HCT116 (cell line): ENCODE measurements around the gene MANSC4. TPM values are rescaled to one million over a fixed set of nuclear protein-coding genes. Genes with fewer than 3 reads are reported as not detected.

Experiments used
- ATAC-seq: fragments of 200-7000 bp; cut with Tn5 transposase; 2 replicates; pipeline ENCODE4 v1.9.1; 2020; ENCODE audit warnings: mild to moderate bottlenecking, moderate library complexity
- BruUV-seq: library from RNA; stranded (reverse); fragments of 400-500 nt; replicated peaks from 2 replicates; lab custom pipeline; 2021; lab: Mats Ljungman, UMichigan
- CTCF ChIA-PET: fragments of 300-600 bp; sonication (Branson Sonifier 250); formaldehyde crosslinking; loops from one replicate; lab custom pipeline; 2021; ENCODE audit warnings: antibody characterized with exemption; lab: Charles Lee
- POLR2A ChIA-PET: fragments of 300-600, 350-600 bp; sonication (Branson Sonifier 250); formaldehyde crosslinking; loops from one replicate; lab custom pipeline; 2021; ENCODE audit warnings: antibody characterized with exemption; lab: Charles Lee
- RAD21 ChIA-PET, 2 experiments: fragments of 300-600 bp; sonication (Branson Sonifier 250); formaldehyde crosslinking; loops; one replicate each; lab custom pipeline; 2023; ENCODE audit warnings: low total read pairs in 2 of 2; ENCODE audit not compliant: uncharacterized antibody in 2 of 2, unreplicated experiment in 2 of 2, low non-redundant PET in 1 of 2; lab: Charles Lee
- DNase-seq: peaks from one replicate; pipeline ENCODE4 v3.0.0-alpha.2; 2010; ENCODE audit warnings: low read depth, low spot score
- H2AFZ ChIP-seq: fragments of 200-600 bp; shearing (Covaris generic), sonication (generic); 2 replicates; pipeline ENCODE4 v1.6.1; 2017; ENCODE audit warnings: low read depth, mixed run types, mixed read lengths, antibody characterized with exemption, low read length; ENCODE audit not compliant: poor library complexity, severe bottlenecking
- H3K27ac ChIP-seq: 2 replicates; pipeline ENCODE4 v1.5.1; 2012; ENCODE audit warnings: low read depth, low read length
- H3K27me3 ChIP-seq: fragments of 200-600 bp; sonication (generic); 2 replicates; pipeline ENCODE4 v1.6.1; 2016; ENCODE audit warnings: mixed run types, low read length, mixed read lengths; ENCODE audit not compliant: insufficient read depth
- H3K36me3 ChIP-seq, 2 experiments: fragments of 200-500 bp in 1 of 2; fragments of 200-600 bp in 1 of 2; sonication (Bioruptor generic) in 1 of 2; sonication (generic) in 1 of 2; 2 replicates each; pipeline versions ENCODE4 v1.5.1 to v1.6.1; 2014 to 2016; ENCODE audit warnings: low read length in 2 of 2, inconsistent platforms in 1 of 2, mixed read lengths in 1 of 2, mixed run types in 1 of 2; ENCODE audit not compliant: insufficient read depth in 2 of 2, control insufficient read depth in 1 of 2
- H3K4me1 ChIP-seq, 2 experiments: fragments of 200-600 bp in 1 of 2; sonication (generic) in 1 of 2; 2 replicates each; pipeline versions ENCODE4 v1.5.1 to v1.6.1; 2012 to 2017; ENCODE audit warnings: low read length in 2 of 2, inconsistent platforms in 1 of 2, mild to moderate bottlenecking in 1 of 2, mixed read lengths in 1 of 2, mixed run types in 1 of 2, moderate library complexity in 1 of 2; ENCODE audit not compliant: insufficient read depth in 2 of 2, control insufficient read depth in 1 of 2
- H3K4me2 ChIP-seq: fragments of 200-600 bp; sonication (generic); 2 replicates; pipeline ENCODE4 v1.6.1; 2017; ENCODE audit warnings: mixed run types, low read length, mixed read lengths
- H3K4me3 ChIP-seq, 2 experiments: fragments of 200-600 bp in 1 of 2; sonication (generic) in 1 of 2; replicated peaks in 1 of 2; 2 replicates each; pipeline ENCODE4 v1.5.1; 2011 to 2016; ENCODE audit warnings: low read length in 2 of 2, control low read depth in 1 of 2, low read depth in 1 of 2, mild to moderate bottlenecking in 1 of 2, mixed read lengths in 1 of 2, mixed run types in 1 of 2
- H3K79me2 ChIP-seq: fragments of 200-600 bp; sonication (generic); 2 replicates; pipeline ENCODE4 v1.6.1; 2017; ENCODE audit warnings: mild to moderate bottlenecking, mixed run types, low read length, moderate library complexity, mixed read lengths; ENCODE audit not compliant: insufficient read depth
- H3K9ac ChIP-seq: fragments of 200-600 bp; sonication (generic); 2 replicates; pipeline ENCODE4 v1.6.1; 2016; ENCODE audit warnings: low read length, mixed read lengths
- H3K9me2 ChIP-seq: fragments of 200-600 bp; sonication (generic), shearing (Covaris generic); 2 replicates; pipeline ENCODE4 v1.6.1; 2017; ENCODE audit warnings: mixed run types, mild to moderate bottlenecking, moderate library complexity; ENCODE audit not compliant: insufficient read depth
- H3K9me3 ChIP-seq, 2 experiments: fragments of 200-500 bp in 1 of 2; fragments of 200-600 bp in 1 of 2; sonication (Bioruptor generic) in 1 of 2; sonication (generic) in 1 of 2; 2 replicates each; pipeline ENCODE4 v1.6.1; 2014 to 2017; ENCODE audit warnings: low read length in 2 of 2, mixed read lengths in 2 of 2, inconsistent platforms in 1 of 2, low read depth in 1 of 2, mild to moderate bottlenecking in 1 of 2, mixed run types in 1 of 2, moderate library complexity in 1 of 2; ENCODE audit not compliant: control insufficient read depth in 1 of 2, insufficient read depth in 1 of 2
- H4K20me1 ChIP-seq: fragments of 200-600 bp; sonication (generic), shearing (Covaris generic); 2 replicates; pipeline ENCODE4 v1.6.1; 2017; ENCODE audit warnings: mixed run types, mild to moderate bottlenecking, moderate library complexity; ENCODE audit not compliant: insufficient read depth
- CBX3 ChIP-seq: IDR thresholded peaks from 2 replicates; pipeline ENCODE4 v1.6.1; 2012; ENCODE audit warnings: low read depth
- CEBPB ChIP-seq: IDR thresholded peaks from 2 replicates; pipeline ENCODE4 v1.6.1; 2012; ENCODE audit warnings: low read depth
- EGR1 ChIP-seq: IDR thresholded peaks from 2 replicates; pipeline ENCODE4 v1.6.1; 2012; ENCODE audit warnings: low read depth
- ELF1 ChIP-seq: IDR thresholded peaks from 2 replicates; pipeline ENCODE4 v1.6.1; 2012; ENCODE audit warnings: low read depth, borderline replicate concordance
- EZH2 ChIP-seq: fragments of 200-600 bp; sonication (generic); IDR thresholded peaks from 2 replicates; pipeline ENCODE4 v1.6.1; 2017; ENCODE audit warnings: antibody characterized with exemption, mixed run types
- FOSL1 ChIP-seq: IDR thresholded peaks from 2 replicates; pipeline ENCODE4 v1.6.1; 2012; ENCODE audit warnings: low read depth
- JUND ChIP-seq: IDR thresholded peaks from 2 replicates; pipeline ENCODE4 v1.6.1; 2012
- POLR2A ChIP-seq: IDR thresholded peaks from 2 replicates; pipeline ENCODE4 v1.7.0; 2011; ENCODE audit warnings: borderline replicate concordance; ENCODE audit not compliant: insufficient read depth, insufficient read length; ENCODE audit errors: extremely low read depth
- POLR2AphosphoS5 ChIP-seq: IDR thresholded peaks from 2 replicates; pipeline ENCODE4 v1.6.1; 2011; ENCODE audit warnings: mild to moderate bottlenecking, low read depth, low read length, moderate library complexity
- SIN3A ChIP-seq: IDR thresholded peaks from 2 replicates; pipeline ENCODE4 v1.6.1; 2012; ENCODE audit warnings: low read depth
- SP1 ChIP-seq: IDR thresholded peaks from 2 replicates; pipeline ENCODE4 v1.6.1; 2012; ENCODE audit warnings: low read depth
- TCF7L2 ChIP-seq: IDR thresholded peaks from 2 replicates; pipeline ENCODE4 v1.7.0; 2011; ENCODE audit warnings: borderline replicate concordance, inconsistent platforms; ENCODE audit not compliant: insufficient read depth, insufficient read length; ENCODE audit errors: extremely low read depth
- ZFX ChIP-seq: fragments of 450-650 bp; IDR thresholded peaks from 2 replicates; pipeline ENCODE4 v1.6.1; 2017
- ZNF274 ChIP-seq: fragments of 200-500 bp; sonication (Bioruptor generic); IDR thresholded peaks from 2 replicates; pipeline ENCODE4 v1.6.1; 2014; ENCODE audit warnings: mild to moderate bottlenecking, low read depth, low read length, inconsistent platforms
- intact Hi-C: fragments of 100-400 bp; cut with micrococcal nuclease; formaldehyde crosslinking; loops from 2 replicates; pipeline ENCODE4 v1.10.0; 2022
- total RNA-seq: library from RNA; stranded (reverse); gene quantifications from one replicate; pipeline ENCODE4 v1.2.1, GENCODE V29; 2021; ENCODE audit not compliant: unreplicated experiment
- TF ChIP-seq, protein P1 (sequence below): IDR thresholded peaks from 2 replicates; pipeline ENCODE4 v1.6.1; 2012
- TF ChIP-seq, protein P2 (sequence below): IDR thresholded peaks from 2 replicates; pipeline ENCODE4 v1.6.1; 2012; ENCODE audit warnings: low read depth

Gene MANSC4
- total RNA-seq, 1 experiment from 2014 or later, result not detected

GRCh38 chr12:27814851-27815591 is 35.0 kb upstream of the MANSC4 start:
- H3K4me1 ChIP-seq, result no peaks in the 10 kb centered on the region
- no peak overlapping the region for H3K27ac ChIP-seq
- no TSS peak for BruUV-seq
- H3K9me2 ChIP-seq, result no peaks in the 10 kb centered on the region
- H3K9me3 ChIP-seq, result no peaks in the 10 kb centered on the region
- no peak overlapping the region for H3K4me2 ChIP-seq
- H3K9ac ChIP-seq, result no peak overlapping the region
- H4K20me1 ChIP-seq, result no peaks in the 10 kb centered on the region
- no peak for ATAC-seq
- intact Hi-C loops, result no loop called here
- RAD21 ChIA-PET, result no interaction called here
- TF ChIP-seq TCF7L2 (peak; percentile 47), POLR2AphosphoS5 (no peak), CEBPB (peak; percentile 64)
- DNase-seq, result no peak
- H3K4me3 ChIP-seq, result no peak overlapping the region
- CTCF ChIA-PET, result no interaction called here
- no peaks in the 10 kb centered on the region for H3K36me3 ChIP-seq
- no peaks in the 10 kb centered on the region for H3K79me2 ChIP-seq
- POLR2A ChIA-PET, result no interaction called here
- no peaks in the 10 kb centered on the region for H3K27me3 ChIP-seq
- H2AFZ ChIP-seq, result peak overlapping the region; percentile 8

GRCh38 chr12:27814411-27814810 is 34.4 kb upstream of the MANSC4 start:
- Histone ChIP-seq H3K4me3 (no peak overlapping the region), H3K9me3 (no peaks in the 10 kb centered on the region), H4K20me1 (no peaks in the 10 kb centered on the region), H3K4me2 (no peak overlapping the region), H3K79me2 (no peaks in the 10 kb centered on the region), H3K4me1 (no peaks in the 10 kb centered on the region), H2AFZ (peak overlapping the region; percentile 8), H3K27me3 (no peaks in the 10 kb centered on the region), H3K9me2 (no peaks in the 10 kb centered on the region), H3K36me3 (no peaks in the 10 kb centered on the region), H3K27ac (no peak overlapping the region), H3K9ac (no peak overlapping the region)
- ChIA-PET RAD21 (no interaction called here), POLR2A (no interaction called here), CTCF (no interaction called here)
- ATAC-seq (no peak), DNase-seq (no peak)
- TF ChIP-seq ZNF274 (no peak), SIN3A (no peak), CBX3 (no peak), EZH2 (no peak), FOSL1 (no peak), POLR2AphosphoS5 (no peak), CEBPB (no peak), JUND (no peak), ELF1 (no peak), EGR1 (no peak), ZFX (no peak), POLR2A (no peak), TCF7L2 (no peak), SP1 (no peak)
- TF ChIP-seq, protein P1, sequence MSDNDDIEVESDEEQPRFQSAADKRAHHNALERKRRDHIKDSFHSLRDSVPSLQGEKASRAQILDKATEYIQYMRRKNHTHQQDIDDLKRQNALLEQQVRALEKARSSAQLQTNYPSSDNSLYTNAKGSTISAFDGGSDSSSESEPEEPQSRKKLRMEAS, result no peak
- TF ChIP-seq, protein P2, sequence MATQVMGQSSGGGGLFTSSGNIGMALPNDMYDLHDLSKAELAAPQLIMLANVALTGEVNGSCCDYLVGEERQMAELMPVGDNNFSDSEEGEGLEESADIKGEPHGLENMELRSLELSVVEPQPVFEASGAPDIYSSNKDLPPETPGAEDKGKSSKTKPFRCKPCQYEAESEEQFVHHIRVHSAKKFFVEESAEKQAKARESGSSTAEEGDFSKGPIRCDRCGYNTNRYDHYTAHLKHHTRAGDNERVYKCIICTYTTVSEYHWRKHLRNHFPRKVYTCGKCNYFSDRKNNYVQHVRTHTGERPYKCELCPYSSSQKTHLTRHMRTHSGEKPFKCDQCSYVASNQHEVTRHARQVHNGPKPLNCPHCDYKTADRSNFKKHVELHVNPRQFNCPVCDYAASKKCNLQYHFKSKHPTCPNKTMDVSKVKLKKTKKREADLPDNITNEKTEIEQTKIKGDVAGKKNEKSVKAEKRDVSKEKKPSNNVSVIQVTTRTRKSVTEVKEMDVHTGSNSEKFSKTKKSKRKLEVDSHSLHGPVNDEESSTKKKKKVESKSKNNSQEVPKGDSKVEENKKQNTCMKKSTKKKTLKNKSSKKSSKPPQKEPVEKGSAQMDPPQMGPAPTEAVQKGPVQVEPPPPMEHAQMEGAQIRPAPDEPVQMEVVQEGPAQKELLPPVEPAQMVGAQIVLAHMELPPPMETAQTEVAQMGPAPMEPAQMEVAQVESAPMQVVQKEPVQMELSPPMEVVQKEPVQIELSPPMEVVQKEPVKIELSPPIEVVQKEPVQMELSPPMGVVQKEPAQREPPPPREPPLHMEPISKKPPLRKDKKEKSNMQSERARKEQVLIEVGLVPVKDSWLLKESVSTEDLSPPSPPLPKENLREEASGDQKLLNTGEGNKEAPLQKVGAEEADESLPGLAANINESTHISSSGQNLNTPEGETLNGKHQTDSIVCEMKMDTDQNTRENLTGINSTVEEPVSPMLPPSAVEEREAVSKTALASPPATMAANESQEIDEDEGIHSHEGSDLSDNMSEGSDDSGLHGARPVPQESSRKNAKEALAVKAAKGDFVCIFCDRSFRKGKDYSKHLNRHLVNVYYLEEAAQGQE, result no peak
- intact Hi-C loops, result no loop called here
- BruUV-seq, result no TSS peak
